HG02870 (cell line): ENCODE results near the gene DUS2.
"Not testable (repeated sequence)": the region's sequence is repeated elsewhere in the genome, so short reads cannot be mapped to it uniquely, and the experiment has no call there.

Experiments
- ATAC-seq: cut with Tn5 transposase; IDR thresholded peaks from one replicate; pipeline ENCODE4 v1.9.1; 2021; ENCODE audit warnings: mild to moderate bottlenecking, moderate library complexity; ENCODE audit not compliant: unreplicated experiment

DUS2 gene

DNA sequence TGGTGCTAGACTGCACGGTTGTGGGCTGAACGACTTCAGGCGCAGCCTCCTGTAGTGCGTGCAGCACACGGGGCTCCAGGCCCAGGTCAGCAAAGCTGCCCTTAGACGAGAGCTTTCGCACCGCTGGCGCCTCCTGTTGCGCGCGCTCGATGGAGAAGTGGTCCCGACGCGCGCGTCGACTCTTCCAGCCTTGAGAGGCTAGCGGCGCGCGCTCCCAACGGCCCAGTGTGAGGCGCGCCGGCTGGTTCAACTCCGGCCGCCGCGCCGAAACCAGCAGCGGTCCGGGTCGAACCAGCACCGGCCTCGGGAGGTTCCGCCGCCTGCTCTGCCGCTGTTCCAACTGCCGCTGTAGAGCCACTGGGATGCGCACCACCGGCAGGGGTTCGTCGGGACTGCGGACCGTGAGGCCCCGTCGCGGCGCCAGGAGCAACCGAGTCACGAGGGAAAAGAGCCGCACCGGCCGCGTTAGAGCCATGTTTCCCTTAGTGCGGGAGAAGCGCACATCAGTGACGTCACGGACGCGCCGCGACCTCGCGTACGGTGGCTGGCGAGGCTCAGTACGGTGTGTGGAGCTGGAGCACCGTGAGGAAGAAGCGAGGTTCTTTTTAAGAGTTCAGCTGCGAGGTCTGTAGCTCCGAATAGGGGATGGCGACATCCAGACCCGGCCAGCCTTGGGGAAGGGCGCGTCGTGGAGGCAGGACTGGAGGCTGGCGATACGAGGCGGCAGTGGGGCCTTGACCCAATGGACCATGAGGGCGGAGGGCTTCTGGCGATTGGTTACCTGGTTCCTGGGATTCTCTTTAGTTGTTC is at the start of gene DUS2, which contains the start of gene DDX28:
TSS of gene DUS2 (plus strand) at position 557 of the 810 bp plus-strand sequence. CDS start 14,740 bp downstream, outside the sequence.
TSS of gene DDX28 (minus strand) at position 505 of the 810 bp plus-strand sequence. CDS start at position 475, 30 bp downstream.
- peak; percentile 72 for ATAC-seq

DNA sequence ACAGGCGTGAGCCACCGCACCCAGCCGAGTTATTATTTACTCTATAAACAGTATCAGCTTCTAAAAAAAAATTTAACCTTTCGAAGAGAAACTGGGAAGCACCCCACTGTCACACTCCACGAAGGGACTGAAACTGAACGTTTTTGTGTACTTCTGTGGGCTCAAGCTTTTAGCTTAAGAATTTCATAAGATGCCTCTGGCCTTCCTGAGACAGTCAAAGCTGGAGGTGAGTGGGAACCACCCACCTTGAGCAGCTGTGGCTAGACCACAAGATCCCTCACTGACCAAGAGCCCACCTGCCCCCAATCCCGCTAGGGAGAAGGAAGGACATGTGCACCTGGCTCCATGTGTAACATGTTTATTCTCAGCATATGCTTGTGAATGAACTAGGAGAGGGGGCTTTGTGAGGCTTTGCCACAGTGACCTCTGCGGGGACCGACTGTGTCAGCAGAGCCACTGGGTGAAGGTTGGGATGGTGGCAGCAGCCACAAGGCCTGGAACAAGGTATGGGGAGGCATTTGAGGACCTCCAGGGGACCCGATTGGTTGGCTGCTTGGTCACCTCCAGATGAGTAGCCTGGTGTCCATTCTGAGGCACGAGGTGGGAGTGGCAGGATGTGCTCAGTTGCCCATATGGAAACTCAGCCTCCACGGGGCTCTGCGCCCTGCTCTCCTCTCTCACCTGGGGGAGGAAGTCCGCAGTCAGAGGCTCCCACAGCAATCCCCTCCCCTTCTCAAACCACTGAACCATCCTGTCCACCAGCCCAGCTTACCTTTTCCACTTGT is 47.6 kb upstream of the DUS2 start:
- peak; percentile 65 for ATAC-seq

DNA sequence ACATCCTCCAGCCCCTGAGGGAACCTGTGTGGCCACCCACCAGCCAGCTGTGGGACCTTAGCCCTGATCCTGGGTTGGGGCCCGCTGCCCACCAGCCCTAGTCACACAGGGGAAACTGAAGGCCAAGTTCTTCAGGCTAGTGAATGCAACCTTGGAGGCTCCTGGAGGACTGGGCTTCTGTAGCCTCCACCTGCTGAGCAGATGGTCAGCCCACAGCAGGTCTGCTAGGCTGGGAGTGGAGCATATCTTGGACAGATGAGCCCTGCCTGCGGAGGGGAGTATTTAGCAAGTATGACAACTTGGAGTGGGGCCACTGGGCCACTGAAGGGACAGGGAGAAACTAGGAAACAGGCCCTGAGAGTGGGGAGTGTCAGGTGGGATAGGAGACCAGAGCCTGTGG is 46.9 kb upstream of the DUS2 start:
- no peak for ATAC-seq

GRCh38 chr16:67977005-67977404 is 46.1 kb upstream of the DUS2 start:
- no peak for ATAC-seq

DNA sequence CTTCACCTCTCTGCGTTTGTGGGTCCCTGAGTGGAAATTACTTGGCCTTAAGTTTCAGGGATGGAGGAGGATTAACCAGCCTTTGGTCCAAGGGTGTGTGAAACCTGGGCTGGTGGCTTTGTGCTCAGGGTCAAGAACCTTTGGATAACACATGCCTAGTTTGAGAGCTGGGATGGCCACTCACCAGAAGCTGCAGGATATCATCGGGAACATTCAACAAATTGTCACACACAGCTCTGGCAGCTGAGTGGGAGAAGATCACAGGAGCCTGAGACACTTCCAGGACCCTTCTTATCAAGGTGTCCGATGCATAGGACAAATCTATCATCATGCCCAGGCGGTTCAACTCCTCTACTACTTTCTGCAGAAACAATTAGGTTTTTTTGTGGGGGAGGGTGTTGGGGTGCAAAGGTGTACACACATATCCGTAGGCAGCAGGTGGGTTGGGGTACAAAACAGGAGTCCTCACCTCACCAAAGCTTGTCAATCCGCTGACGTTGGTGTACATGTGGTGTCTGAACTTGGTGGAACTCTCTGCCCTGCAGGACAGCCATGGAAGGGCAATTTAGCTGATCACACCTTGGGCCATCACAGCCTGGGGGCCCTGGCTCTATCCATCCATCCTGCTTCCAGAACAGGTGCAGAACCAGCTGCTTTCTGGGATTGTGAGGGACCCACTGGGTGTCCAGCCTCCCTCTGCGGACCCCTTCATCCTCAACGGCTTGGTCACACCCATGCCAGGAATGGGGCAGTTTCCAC is 45.4 kb upstream of the DUS2 start:
- ATAC-seq: no peak

- no peak for ATAC-seq
Measured at GRCh38 chr16:67979955-67980678, 43.0 kb upstream of the DUS2 start, which contains the start of gene DPEP3. Gene DPEP3 (minus strand): TSS chr16:67980499. CDS start chr16:67980380, 119 bp downstream.

DNA sequence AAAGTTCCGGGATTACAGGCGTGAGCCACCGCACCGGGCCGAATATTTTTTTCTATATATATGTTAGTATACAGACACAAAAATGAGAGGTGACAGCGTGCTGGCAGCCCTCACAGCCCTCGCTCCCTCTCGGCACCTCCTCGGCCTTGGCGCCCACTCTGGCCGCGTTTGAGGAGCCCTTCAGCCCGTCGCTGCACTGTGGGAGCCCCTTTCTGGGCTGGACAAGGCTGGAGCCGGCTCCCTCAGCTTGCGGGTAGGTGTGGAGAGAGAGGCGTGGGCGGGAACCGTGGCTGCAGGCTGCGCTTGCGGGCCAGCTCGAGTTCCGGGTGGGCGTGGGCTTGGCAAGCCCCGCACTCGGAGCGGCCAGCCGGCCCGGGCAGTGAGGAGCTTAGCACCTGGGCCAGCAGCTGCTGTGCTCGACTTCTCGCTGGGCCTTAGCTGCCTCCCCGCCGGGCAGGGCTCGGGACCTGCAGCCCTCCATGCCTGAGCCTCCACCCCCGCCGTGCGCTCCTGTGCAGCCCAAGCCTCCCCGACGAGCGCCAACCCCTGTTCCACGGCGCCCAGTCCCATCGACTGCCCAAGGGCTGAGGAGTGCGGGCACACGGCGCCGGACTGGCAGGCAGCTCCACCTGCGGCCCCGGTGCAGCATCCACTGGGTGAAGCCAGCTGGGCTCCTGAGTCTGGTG is 40.9 kb upstream of the DUS2 start:
- ATAC-seq: no peak

DNA sequence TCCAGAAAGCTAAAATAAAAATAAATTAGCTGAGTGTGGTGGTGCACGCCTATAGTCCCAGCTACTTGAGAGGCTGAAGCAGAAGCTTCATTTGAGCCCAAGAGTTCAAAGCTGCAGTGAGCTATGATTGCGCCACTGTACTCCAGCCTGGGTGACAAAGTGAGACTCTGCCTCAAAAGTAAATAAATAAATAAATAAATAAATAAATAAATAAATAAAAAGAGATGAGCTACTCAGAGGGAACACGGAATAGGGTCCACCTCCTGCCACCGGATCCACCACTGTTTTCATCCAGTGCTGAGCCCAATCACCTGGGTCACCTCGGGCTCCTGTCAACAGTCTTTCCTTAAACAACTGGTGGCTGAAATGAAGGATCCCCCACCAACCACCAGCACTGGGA is 36.1 kb upstream of the DUS2 start:
- no peak for ATAC-seq

DNA sequence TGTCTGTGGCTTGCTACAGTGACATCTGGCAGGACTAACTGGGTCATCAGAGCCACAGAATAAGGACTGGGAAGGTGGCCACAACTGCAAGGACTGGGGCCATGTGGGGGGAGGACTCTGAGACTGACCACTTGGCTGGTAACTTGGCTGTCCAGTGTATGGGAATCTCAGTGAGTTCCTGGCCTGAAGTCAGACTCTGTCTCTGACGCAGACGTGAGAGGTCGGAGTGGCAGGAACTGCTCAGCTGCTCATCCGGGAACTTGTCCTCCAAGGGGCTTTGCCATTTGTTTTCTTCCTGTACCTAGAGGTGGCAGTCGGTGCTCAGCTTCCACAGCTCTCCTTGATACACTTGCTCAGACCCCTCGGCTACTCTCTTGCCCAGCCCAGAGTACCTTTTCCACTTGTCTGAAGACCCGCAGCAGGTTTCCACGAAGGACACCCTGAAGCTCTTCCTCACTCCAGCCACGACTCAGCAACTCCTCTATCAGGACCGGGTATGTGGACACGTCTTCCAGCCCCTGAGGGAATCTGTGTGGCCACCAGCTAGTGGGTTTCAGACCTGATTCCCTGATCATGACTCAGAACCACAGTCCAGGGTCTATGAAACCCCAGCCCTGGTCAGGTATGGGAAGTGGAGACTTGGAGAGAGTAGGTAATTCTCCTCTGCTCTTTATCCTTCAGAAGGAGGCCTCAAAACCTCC is 35.5 kb upstream of the DUS2 start:
- no peak for ATAC-seq

DNA sequence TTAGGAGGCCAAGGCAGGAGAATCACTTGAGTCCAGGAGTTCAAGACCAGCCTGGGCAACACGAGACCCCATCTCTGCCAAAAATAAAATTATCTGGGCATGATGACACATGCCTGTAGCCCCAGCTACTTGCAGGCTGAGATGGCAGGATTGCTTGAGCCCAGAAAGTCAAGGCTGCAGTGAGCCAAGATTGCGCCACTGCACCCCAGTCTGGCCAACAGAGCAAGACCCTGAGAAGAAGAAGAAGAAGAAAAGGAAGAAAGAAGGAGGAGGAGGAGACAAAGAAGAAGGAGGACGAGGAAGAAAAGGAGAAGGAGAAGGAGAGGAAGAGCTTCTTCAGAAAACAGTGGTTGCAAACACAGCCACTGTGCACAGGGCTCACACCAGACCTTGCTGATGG is 34.4 kb upstream of the DUS2 start:
- ATAC-seq: no peak

- ATAC-seq: no peak
Measured at GRCh38 chr16:67989322-67990017, 33.6 kb upstream of the DUS2 start.

DNA sequence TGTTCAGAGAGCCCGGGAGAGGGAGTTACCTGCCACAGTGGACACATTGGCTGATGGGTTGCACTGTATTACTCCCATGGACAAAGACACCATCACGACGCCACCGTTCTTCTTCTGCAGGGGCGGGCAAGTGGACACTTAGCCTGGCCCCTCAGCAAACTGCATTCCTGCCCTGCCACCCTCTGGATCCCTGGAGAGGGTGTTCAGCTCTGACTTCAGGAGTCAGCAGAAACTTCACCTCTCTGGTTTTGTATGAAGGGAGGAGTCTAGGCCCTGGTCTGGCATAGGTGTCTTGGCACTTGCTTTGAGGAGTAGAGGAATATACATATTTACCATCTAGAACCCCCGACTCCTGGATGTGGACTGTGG is 33.1 kb upstream of the DUS2 start:
- ATAC-seq: no peak

DNA sequence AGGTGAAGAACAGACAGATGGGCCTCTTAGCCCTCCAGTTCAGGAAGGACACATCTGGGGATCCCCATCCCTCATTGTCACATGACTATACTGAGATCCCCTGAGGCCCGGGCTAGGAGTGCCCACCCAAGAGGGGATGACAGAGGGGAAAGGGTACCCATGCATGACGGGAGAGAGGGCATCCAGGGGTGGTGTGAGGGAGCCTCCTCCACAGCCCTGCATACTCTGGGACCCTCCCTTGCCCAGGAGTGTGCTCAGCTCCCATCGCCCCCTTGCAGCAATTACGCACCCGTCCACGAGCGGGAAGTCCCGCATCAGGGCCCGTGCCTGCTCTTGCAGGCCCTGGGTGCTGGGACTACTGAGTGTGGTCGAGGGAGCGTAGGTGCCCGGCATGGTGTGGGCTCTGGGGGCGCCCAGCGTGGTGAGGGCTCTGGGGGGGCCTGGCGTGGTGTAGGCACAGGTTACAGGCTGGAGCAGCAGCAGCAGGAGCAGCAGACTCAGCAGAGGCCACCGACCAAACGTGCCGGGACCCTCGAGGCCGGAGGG is 30.4 kb upstream of the DUS2 start:
- ATAC-seq: peak; percentile 2

GRCh38 chr16:67993207-67994039 is 29.7 kb upstream of the DUS2 start:
- ATAC-seq: peak; percentile 55

- ATAC-seq: not testable (repeated sequence)
Measured at GRCh38 chr16:67994040-67994408, 29.1 kb upstream of the DUS2 start.

- no peak for ATAC-seq
Measured at GRCh38 chr16:67995423-67995822, 27.7 kb upstream of the DUS2 start.

DNA sequence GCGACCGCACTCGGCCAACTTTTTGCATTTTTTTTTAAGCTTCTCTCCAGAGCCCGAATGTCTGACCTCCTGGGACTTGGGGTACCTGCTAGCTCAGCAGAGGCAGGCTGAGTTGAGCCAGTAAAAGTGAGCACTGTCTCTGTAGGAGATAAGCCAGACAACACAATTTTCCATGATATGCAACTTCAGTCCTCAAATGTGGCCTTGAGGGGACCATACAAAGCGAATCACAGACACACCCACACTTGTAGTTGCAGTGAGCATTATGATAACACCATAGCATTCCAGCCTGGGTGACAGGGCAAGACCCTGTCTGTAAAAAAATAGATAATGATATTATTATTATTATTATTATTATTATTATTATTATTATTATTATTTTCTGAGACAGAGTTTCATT is 26.4 kb upstream of the DUS2 start:
- ATAC-seq: no peak
